Endothelial cell of hepatic sinusoid (primary cell): ENCODE measurements around the gene CNOT8.

Experiments
- in situ Hi-C: cut with HindIII; loops from 2 replicates; pipeline ENCODE4 v1.10.0; 2017; ENCODE audit warnings: low sequenced_read_pairs

Gene CNOT8

GRCh38 chr5:154905601-154906000, 47.2 kb downstream of the CNOT8 start:
- in situ Hi-C loops: loop anchor here (10.0 kb wide), 1 partner anchor 261 kb away; no protein-coding TSS in a partner anchor

GRCh38 chr5:154916874-154917273, 58.4 kb downstream of the CNOT8 start:
- in situ Hi-C loops: no loop called here

- in situ Hi-C loops: no loop called here
Measured at GRCh38 chr5:154917757-154918156, 59.3 kb downstream of the CNOT8 start.

- in situ Hi-C loops: no loop called here
Measured at GRCh38 chr5:154923441-154924430, 65.3 kb downstream of the CNOT8 start.
